Fibroblast of the conjunctiva (primary cell): ENCODE results near the gene TRMT13.

Source experiments
- DNase-seq: peaks from one replicate; pipeline ENCODE4 v3.0.0-alpha.2; 2010; ENCODE audit warnings: low read depth

TRMT13 gene, protein sequence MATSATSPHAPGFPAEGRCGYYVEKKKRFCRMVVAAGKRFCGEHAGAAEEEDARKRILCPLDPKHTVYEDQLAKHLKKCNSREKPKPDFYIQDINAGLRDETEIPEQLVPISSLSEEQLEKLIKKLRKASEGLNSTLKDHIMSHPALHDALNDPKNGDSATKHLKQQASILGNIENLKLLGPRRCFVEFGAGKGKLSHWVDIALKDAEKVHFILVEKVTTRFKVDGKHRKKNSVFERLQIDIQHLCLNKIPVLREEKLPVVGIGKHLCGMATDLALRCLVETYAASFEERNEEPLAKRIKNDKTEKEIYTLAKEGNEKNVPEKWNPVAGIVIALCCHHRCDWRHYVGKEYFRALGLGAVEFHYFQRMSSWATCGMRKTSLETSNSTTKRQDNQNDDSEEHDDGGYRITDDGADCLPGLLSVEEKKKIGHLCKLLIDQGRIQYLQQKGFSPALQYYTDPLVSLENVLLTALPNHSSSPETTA

DNA sequence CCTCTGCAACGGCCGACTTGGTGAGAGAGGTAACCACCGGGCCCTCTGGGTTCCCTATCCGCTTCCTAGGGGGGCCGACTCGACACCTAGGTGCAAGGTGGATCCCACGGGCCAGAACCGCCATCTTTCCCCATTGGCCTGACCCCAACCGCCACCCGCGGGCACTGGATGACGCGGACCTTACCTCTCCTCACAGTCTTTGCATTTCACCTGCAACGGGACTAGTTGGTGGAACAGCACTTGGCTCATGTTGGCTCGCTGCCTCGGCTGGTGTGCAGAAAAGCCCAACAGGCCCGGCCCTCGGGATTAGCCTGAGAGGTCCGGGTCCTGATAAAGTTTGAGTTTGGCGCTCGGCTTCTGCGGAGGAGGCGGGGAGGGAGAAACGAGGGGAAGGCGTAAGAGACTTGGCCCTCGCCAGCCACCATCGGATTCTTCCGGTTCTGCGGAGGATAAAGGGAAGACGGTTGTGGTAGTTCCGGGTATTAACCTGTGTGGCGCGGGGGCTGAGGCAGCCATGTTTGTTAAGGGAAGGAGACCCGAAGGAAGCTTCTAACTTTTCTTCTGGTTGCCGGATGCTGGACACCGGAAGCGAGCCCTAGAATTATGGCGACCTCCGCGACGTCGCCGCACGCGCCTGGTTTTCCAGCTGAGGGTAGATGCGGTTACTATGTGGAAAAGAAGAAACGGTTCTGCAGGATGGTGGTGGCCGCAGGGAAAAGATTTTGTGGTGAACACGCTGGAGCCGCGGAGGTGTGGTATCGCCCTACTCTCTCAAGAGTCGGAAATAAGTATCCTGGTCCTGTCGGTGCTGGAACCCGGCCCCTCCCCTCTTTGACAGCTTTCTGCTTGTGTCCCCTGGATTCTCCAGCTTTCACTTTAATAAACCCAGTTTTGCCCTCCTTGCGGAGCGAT, at the start of gene TRMT13, which contains the start of gene SASS6:
Gene TRMT13, plus strand, starts transcription at position 598 of the 912 bp plus-strand sequence. Its CDS starts 6 bp downstream, at position 604.
Gene SASS6, minus strand, starts transcription at position 365 of the 912 bp plus-strand sequence. Its CDS starts 116 bp downstream, at position 249.
- DNase-seq, result peak; percentile 96

GRCh38 chr1:100087396-100087795, 45.6 kb upstream of the TRMT13 start:
- DNase-seq, result no peak

DNA sequence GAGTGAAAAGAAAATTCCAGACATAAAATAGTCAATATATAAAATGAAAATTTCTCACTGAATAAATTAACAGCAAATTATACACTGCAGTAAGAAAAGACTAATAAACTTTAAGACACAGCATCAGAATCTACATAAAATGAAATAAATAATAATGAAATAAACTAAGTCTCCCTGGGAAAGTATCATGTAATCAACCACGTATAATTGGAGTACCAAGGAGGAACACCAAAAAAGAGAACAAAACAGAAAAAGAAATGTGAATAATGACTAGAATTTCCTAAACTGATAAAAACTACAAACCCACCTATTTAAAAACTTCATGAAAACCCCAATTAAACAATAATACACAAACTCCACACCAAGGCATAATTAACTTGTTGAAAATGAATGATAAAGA, 43.9 kb upstream of the TRMT13 start:
- no peak for DNase-seq

- DNase-seq, result no peak
Measured at GRCh38 chr1:100090471-100090870, 42.5 kb upstream of the TRMT13 start.

DNA sequence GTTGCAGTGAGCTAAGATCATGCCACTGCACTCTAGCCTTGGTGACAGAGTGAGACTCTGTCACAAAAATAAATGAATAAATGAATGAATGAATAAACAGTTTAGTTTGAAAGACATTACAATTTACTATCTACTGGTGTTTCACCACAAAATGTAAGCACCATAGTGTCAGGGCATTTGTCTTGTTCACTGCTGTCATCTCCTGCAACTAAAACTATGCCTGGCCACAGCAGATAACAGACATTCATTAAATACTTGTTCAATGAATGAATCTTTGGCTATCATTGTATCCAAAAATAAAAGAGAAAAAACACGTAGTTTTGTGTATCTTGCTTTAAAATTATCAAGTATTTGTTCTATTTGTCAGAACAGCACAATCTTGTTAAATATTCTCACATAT, 32.8 kb upstream of the TRMT13 start:
- no peak for DNase-seq

DNA sequence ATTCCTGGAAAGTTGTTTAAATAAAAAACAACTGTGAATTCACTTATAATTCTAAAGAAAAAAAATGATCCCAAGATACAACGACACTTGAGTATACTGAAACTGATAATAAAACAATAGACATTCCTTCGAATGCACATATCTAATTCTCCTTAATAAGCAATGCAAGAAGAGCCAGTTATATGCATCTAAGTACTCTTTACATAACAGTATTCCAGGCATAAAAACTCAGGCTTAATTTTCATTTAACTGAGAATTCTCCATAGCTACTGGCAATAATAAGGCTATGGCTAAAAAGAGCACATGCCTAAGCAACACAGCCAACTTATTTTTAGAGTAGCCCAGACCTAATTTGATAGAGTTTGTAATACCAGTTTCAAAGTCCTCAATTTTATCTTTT, 31.4 kb upstream of the TRMT13 start:
- DNase-seq, result no peak

DNA sequence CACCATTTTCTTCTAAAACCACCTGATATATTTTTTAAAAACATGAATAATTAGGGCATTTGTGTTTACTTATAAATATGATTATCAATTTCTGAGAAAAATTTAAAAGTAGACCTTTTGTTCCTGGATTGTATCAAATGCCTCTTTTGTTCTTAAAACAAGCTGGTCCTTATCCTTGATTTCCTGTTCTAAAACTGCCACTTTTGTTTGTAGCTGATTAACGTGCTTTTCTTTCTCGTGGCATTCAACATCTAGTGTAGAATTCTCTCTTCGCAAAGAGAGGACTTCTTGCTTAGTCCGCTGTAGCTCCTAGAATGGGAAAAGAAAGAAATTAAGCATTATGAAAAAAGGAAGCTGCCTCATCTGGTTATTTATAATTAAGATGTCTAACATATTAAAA, 25.3 kb upstream of the TRMT13 start:
- DNase-seq, result no peak

- no peak for DNase-seq
Measured at GRCh38 chr1:100109554-100110066, 23.4 kb upstream of the TRMT13 start.

DNA sequence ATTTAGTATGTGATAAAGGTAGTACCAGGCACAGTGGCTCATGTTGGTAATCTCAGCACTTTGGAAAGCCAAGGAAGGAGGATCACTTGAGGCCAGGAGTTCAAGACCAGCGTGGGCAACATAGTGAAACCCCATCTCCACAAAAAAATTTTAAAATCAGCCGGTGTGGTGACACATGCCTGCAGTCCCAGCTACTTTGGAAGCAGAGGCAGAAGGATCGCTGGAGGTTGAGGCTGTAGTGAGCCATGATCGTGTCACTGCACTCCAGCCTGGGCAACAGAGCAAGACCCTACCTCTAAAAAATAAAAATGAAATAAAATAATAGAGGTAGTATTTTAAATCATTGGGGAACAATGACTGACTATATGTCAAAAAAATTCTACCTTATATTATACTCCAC, 17.4 kb upstream of the TRMT13 start:
- DNase-seq, result no peak

GRCh38 chr1:100122177-100122576, 10.8 kb upstream of the TRMT13 start:
- DNase-seq, result no peak

GRCh38 chr1:100127226-100127625, 5.7 kb upstream of the TRMT13 start:
- no peak for DNase-seq

DNA sequence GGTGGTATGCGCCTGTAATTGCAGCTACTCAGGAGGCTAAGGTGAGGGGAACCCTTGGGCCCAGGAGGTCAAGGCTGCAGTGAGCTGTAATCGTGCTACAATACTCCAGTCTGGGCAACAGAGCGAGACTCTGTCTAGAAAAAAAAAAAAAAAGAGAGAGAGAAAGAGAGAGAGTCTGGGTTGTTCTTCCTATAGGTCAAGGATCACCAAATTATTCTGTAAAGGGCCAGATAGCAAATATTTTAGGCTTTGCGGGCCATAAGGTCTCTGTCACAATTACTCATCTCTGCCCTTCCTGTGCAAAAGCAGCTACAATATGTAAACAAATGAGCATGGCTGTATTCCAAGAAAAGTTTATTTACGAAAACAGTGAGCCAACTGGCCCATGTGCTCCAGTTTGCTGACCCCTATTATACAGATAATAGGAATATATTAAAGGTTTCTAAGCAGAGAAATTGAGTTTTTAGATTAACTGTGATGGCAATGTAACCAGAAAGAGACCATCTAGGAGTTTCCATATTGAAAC, 2.3 kb upstream of the TRMT13 start:
- no peak for DNase-seq

DNA sequence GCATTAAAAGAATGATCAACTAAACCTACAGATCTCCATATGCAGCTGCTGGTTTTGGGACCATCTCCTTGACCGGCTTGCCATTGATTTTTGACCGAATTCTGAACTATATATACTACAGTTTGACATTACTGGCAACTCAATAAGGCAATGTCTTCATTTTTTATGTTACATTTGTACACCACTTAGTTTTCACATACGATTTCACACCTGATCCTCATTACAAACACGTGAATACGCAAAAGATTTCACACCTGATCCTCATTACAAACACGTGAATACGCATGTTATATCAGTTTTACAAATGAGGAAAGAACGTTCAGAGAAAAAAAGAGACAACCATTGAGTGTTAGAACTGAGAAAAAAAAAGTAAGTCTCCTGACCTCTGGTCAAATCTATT, 1.3 kb upstream of the TRMT13 start:
- DNase-seq, result no peak

GRCh38 chr1:100134872-100135271, 1.9 kb downstream of the TRMT13 start:
- DNase-seq, result no peak

DNA sequence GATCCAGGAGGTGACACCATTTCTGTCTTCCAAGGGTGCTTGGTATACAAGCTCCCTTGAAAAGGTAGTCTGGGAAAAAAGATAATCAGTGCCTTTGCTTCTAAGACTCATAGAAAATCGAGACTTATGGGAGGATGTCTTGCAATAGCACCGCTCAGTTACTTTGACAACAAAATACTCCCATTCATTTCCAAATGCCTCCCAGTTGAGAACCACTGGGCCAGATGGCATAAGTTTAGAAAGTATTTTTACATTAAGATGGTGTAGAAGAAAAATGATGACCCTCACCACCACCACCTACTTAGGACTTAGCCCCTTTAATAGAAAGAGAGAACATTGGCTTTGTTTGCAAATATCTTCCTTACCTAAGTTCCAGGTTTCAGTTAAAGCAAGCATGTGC, 4.6 kb downstream of the TRMT13 start:
- no peak for DNase-seq

DNA sequence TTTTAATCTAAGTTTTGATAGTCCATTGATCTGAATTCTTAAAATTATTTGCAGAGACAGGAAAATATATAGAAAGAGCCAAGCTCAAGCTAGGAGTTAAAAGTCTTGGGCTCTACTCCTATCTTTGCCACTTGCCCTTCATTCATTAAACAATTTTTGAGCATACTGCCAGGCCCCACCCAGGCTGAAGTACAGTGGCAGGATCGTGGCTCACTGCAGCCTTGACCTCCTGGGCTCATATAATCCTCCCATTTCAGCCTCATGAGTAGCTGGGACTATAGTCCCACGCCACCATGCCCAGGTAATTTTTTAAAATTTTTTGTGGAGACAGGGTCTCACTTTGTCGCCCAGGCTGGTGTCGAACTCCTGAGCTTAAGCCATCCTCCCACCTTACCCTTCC, 8.2 kb downstream of the TRMT13 start:
- no peak for DNase-seq

- no peak for DNase-seq
Measured at GRCh38 chr1:100142343-100142742, 9.4 kb downstream of the TRMT13 start.

DNA sequence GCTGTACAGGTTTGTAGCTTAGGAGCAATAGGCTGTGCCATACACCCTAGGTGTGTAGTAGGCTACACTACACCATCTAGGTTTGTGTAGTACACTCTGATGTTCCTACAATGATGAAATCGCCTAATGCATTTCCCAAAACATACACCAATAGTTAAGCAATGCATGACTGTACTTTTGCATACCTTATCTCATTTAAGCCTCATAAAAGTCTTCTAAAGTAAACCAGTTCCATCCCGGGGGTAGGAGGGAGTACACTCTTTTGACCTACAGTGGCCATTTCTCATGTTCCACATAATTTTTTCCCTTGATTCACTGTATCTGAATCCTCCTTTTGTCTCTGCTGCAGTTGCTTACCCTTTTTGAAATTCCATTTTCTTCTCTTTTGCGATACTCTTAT, 12.2 kb downstream of the TRMT13 start:
- no peak for DNase-seq

- DNase-seq, result no peak
Measured at GRCh38 chr1:100146958-100147357, 14.0 kb downstream of the TRMT13 start.

DNA sequence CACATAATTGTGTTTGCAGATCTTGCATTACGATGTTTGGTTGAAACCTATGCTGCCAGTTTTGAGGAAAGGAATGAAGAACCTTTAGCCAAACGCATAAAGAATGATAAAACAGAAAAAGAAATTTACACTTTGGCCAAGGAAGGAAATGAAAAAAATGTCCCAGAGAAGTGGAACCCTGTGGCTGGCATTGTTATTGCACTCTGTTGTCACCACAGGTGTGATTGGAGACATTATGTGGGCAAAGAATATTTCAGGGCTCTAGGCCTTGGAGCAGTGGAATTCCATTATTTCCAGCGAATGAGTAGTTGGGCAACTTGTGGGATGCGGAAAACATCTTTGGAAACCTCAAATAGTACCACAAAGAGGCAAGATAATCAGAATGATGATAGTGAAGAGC, 14.9 kb downstream of the TRMT13 start:
- no peak for DNase-seq

GRCh38 chr1:100151679-100152078, 18.7 kb downstream of the TRMT13 start:
- no peak for DNase-seq

GRCh38 chr1:100152271-100152670, 19.3 kb downstream of the TRMT13 start:
- no peak for DNase-seq
